Activated CD8-positive, alpha-beta memory T cell treated with anti-CD3 and anti-CD28 coated beads, Interleukin-2, amount 50 U/mL, for 1 hour (primary cell): ENCODE results near the gene C4orf50.

Source experiments
- DNase-seq: peaks from one replicate; pipeline ENCODE4 v3.0.0-alpha.2; 2020; ENCODE audit errors: extremely low read depth

The C4orf50 gene

GRCh38 chr4:6043843-6044242, 25.6 kb upstream of the C4orf50 start:
- no peak for DNase-seq

- no peak for DNase-seq
Observed at GRCh38 chr4:6043188-6043587, 25.0 kb upstream of the C4orf50 start.

- DNase-seq: no peak
Observed at GRCh38 chr4:6042293-6043063, 24.2 kb upstream of the C4orf50 start.

GRCh38 chr4:6041800-6042199, 23.6 kb upstream of the C4orf50 start:
- no peak for DNase-seq

GRCh38 chr4:6038711-6039110, 20.5 kb upstream of the C4orf50 start:
- no peak for DNase-seq

- no peak for DNase-seq
Observed at GRCh38 chr4:6035786-6036185, 17.6 kb upstream of the C4orf50 start.

GRCh38 chr4:6033381-6033780, 15.2 kb upstream of the C4orf50 start:
- DNase-seq: no peak

- DNase-seq: no peak
Observed at GRCh38 chr4:6032249-6033244, 14.3 kb upstream of the C4orf50 start.

- no peak for DNase-seq
Observed at GRCh38 chr4:6031846-6032245, 13.6 kb upstream of the C4orf50 start.

- no peak for DNase-seq
Observed at GRCh38 chr4:6030679-6031078, 12.4 kb upstream of the C4orf50 start.

- DNase-seq: no peak
Observed at GRCh38 chr4:6029254-6029653, 11.0 kb upstream of the C4orf50 start.

- no peak for DNase-seq
Observed at GRCh38 chr4:6028168-6028567, 9.9 kb upstream of the C4orf50 start.

GRCh38 chr4:6027392-6027791, 9.2 kb upstream of the C4orf50 start:
- DNase-seq: no peak

- DNase-seq: no peak
Observed at GRCh38 chr4:6024313-6024960, 6.2 kb upstream of the C4orf50 start.

- no peak for DNase-seq
Observed at GRCh38 chr4:6023731-6024130, 5.5 kb upstream of the C4orf50 start.

- DNase-seq: no peak
Observed at GRCh38 chr4:6022607-6023288, 4.5 kb upstream of the C4orf50 start.

GRCh38 chr4:6021831-6022606, 3.8 kb upstream of the C4orf50 start:
- no peak for DNase-seq

GRCh38 chr4:6020613-6021012, 2.4 kb upstream of the C4orf50 start:
- DNase-seq: no peak

GRCh38 chr4:6019316-6020263, 1.4 kb upstream of the C4orf50 start:
- no peak for DNase-seq

GRCh38 chr4:6017800-6018199, 431 bp downstream of the C4orf50 start:
- no peak for DNase-seq
